VCaP (cell line): Measurements from ENCODE around the gene TUBB4A.
"Not testable (repeated sequence)": the region's sequence is repeated elsewhere in the genome, so short reads cannot be mapped to it uniquely, and the experiment has no call there.

Source experiments
- H3K27ac ChIP-seq: fragments of 450-650 bp; 2 replicates; pipeline ENCODE4 v1.5.1; 2017
- CTCF ChIP-seq: fragments of 450-650 bp; conservative IDR thresholded peaks from 2 replicates; pipeline ENCODE4 v1.5.1; 2017; ENCODE audit warnings: mild to moderate bottlenecking, moderate library complexity

Gene TUBB4A

GRCh38 chr19:6514089-6514488 lies 12.0 kb upstream of the TUBB4A start:
- H3K27ac ChIP-seq = no peak overlapping the region
- TF ChIP-seq CTCF = no peak

GRCh38 chr19:6510618-6511017 lies 8.5 kb upstream of the TUBB4A start:
- no peak for TF ChIP-seq CTCF
- H3K27ac ChIP-seq = no peak overlapping the region

GRCh38 chr19:6509118-6509971 lies 7.2 kb upstream of the TUBB4A start:
- no peak for TF ChIP-seq CTCF
- no peak overlapping the region for H3K27ac ChIP-seq

GRCh38 chr19:6508028-6508771 lies 6.1 kb upstream of the TUBB4A start:
- not testable (repeated sequence) for H3K27ac ChIP-seq

- no peak for TF ChIP-seq CTCF
- H3K27ac ChIP-seq = no peak overlapping the region
Observed at GRCh38 chr19:6503407-6504201, 1.5 kb upstream of the TUBB4A start.

- H3K27ac ChIP-seq = no peak overlapping the region
Observed at GRCh38 chr19:6500837-6501739, 1.0 kb downstream of the TUBB4A start.

More at GRCh38 chr19:6500837-6501739, 1.0 kb downstream of the TUBB4A start:
- TF ChIP-seq CTCF = no peak
